ENCODE data around the gene DESI1.

DNA sequence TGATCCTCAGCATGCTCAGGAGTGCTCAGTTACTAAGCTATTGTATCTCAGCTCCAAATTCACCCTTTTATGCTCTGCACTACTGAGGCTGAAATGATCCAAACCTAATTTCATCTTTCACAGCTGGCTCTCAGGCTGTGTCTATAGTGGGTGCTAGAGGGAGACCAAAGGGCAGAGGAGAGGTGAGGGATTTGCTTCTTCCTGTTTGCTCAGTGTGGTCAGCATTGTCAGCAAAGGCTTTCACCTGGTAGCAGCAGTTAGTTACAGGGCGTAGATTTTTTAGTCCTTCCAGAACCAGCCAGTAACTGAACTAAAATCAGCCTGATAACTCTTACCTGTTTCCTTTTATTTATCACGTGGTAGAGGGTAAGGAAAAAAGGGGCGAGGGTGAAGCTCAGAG lies 33.5 kb upstream of the DESI1 start:
- TF ChIP-seq TAF1 (IDR thresholded peaks at IDR 0.05; ENCODE audit: borderline replicate concordance, insufficient read depth, low read length) (no peak), POLR2AphosphoS5 (IDR thresholded peaks at IDR 0.05; ENCODE audit: low read depth, low read length) (no peak), SIN3A (IDR thresholded peaks at IDR 0.05; ENCODE audit: borderline replicate concordance, insufficient read depth, low read length) (no peak)
- TF ChIP-seq, protein P1, sequence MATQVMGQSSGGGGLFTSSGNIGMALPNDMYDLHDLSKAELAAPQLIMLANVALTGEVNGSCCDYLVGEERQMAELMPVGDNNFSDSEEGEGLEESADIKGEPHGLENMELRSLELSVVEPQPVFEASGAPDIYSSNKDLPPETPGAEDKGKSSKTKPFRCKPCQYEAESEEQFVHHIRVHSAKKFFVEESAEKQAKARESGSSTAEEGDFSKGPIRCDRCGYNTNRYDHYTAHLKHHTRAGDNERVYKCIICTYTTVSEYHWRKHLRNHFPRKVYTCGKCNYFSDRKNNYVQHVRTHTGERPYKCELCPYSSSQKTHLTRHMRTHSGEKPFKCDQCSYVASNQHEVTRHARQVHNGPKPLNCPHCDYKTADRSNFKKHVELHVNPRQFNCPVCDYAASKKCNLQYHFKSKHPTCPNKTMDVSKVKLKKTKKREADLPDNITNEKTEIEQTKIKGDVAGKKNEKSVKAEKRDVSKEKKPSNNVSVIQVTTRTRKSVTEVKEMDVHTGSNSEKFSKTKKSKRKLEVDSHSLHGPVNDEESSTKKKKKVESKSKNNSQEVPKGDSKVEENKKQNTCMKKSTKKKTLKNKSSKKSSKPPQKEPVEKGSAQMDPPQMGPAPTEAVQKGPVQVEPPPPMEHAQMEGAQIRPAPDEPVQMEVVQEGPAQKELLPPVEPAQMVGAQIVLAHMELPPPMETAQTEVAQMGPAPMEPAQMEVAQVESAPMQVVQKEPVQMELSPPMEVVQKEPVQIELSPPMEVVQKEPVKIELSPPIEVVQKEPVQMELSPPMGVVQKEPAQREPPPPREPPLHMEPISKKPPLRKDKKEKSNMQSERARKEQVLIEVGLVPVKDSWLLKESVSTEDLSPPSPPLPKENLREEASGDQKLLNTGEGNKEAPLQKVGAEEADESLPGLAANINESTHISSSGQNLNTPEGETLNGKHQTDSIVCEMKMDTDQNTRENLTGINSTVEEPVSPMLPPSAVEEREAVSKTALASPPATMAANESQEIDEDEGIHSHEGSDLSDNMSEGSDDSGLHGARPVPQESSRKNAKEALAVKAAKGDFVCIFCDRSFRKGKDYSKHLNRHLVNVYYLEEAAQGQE (IDR thresholded peaks at IDR 0.05; ENCODE audit: insufficient read depth in 1 of 2, low read depth in 2 of 2, low read length in 2 of 2) = no peak

Data from PFSK-1 (cell line).